Activated CD8-positive, alpha-beta memory T cell treated with anti-CD3 and anti-CD28 coated beads, Interleukin-2, amount 50 U/mL, for 24 hours (primary cell): ENCODE results near the gene PWWP2B.

Experiments used
- DNase-seq: peaks from one replicate; pipeline ENCODE4 v3.0.0-alpha.2; 2020; ENCODE audit errors: extremely low read depth

PWWP2B gene

GRCh38 chr10:132459301-132460003 is 62.5 kb downstream of the PWWP2B start:
- no peak for DNase-seq

GRCh38 chr10:132460071-132460470 is 63.1 kb downstream of the PWWP2B start:
- DNase-seq, result no peak

GRCh38 chr10:132460691-132461090 is 63.7 kb downstream of the PWWP2B start:
- DNase-seq, result no peak

- no peak for DNase-seq
Observed at GRCh38 chr10:132461103-132461682, 64.2 kb downstream of the PWWP2B start.

- DNase-seq, result no peak
Observed at GRCh38 chr10:132461683-132462231, 64.8 kb downstream of the PWWP2B start.

- DNase-seq, result no peak
Observed at GRCh38 chr10:132462463-132463332, 65.7 kb downstream of the PWWP2B start.

GRCh38 chr10:132463333-132464255 is 66.6 kb downstream of the PWWP2B start:
- DNase-seq, result no peak

GRCh38 chr10:132464256-132465192 is 67.5 kb downstream of the PWWP2B start:
- no peak for DNase-seq

GRCh38 chr10:132465193-132465888 is 68.3 kb downstream of the PWWP2B start:
- no peak for DNase-seq

- DNase-seq, result no peak
Observed at GRCh38 chr10:132465889-132466519, 69.0 kb downstream of the PWWP2B start.

- no peak for DNase-seq
Observed at GRCh38 chr10:132466520-132467463, 69.8 kb downstream of the PWWP2B start.
